ENCODE measurements around the gene DEFB131A.
"Not testable (repeated sequence)": the region's sequence is repeated elsewhere in the genome, so short reads cannot be mapped to it uniquely, and the experiment has no call there.

Gene DEFB131A, protein sequence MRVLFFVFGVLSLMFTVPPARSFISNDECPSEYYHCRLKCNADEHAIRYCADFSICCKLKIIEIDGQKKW

DNA sequence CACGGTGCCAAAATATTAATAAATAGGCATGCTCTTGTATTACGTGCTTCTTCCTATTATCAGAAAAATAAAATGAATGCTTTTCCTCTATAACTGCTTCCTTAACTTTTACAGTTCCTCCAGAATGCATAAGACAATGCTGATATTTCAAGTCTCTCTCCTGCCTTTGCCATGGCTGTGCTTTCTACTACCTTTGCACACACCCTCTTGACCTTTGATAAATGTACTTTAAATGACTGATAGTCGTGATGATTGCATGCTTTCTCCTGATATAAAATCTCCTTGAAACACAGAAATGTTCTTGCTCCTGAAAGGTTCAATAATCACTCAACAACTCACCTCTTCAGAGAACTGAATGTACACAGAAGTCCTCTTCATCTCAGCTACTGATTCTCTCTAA is at the start of gene DEFB131A:
Gene DEFB131A (plus strand): TSS at position 301 of the 400 bp plus-strand sequence. CDS start 120 bp downstream, outside the sequence.
- not testable (repeated sequence) for DNase-seq (ENCODE audit: low spot score)

DNA sequence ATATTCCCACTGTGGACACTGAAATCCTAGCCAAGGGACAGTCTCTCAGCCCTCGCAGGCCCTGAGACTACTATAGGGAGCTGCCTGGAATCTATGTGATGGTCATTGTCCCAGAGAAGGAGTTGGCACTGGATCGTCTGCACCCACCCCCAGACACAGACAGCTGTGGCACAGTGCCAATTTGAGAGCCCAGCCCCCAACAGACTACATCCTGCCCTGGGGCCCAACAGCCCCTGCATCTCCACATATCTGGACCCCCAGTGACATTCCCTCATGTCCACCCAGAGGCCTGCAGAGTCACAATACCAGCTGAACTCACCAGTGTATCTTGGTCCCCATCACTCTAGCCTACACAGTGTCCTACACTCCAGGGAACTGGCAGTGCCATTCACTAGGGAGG is 38.4 kb upstream of the DEFB131A start:
- not testable (repeated sequence) for DNase-seq (ENCODE audit: low spot score)

DNA sequence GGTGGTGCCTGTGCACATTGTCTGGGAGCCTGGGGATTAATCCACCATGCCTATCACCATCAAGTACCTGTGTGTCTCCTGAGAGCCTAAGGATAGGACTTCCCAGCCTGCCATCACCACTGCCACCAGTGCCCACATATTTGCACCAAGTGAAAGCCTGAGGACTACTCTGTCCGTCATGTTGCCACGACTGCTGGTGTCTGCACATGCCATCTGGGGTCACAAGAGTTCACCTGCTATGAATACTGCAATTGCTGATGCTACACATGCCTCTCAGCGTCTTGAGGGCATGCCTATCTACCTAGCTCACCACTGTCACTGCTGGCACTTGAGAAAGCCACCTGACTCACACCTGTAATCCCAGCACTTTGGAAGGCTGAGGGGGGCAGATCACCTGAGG is 37.7 kb upstream of the DEFB131A start:
- DNase-seq (ENCODE audit: low spot score): not testable (repeated sequence)

DNA sequence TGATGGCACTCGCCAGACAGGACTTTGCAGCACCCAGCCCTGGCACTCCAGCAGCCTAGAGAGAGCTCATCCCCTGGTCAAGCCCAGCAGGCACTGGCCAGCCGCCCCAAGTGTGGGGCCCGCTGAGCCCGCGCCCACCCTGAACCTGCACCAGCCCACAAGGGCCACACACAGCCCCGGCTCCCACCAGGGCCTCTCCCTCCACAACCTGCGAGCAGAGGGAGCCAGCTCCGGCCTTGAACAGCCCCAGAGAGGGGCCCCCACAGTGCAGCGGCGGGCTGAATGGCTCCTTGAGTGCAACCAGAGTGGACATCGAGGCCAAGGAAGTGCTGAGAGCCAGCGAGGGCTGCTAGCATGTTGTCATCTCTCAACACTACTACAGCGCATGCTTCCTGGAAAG is 34.4 kb upstream of the DEFB131A start:
- no peak for DNase-seq (ENCODE audit: low spot score)

DNA sequence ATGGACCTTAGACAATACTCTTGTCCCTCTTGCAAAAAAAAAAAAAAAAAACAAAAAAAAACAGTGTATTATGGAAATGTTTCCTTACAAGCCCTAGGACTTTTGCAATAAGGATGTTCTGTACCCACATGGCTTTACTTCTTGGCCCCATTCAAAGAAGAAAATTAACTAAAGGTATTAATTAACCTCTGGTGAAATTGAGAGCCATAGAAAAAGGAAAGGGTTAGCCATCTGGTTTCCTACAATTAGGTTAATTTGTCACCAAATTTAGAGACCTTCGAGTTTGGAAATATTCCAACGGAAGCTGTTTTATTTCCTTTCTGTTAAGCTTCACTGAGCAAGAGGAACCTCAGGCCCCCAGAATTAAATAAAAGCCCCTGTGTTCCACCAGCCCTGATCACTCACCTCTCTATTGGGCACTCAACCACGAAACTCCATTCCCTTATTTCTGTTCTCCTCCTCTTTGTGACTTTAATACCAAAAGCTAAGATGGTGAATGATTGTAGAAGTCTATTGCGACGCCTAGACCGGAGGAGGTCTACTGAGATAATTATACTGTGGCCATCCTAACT is 22.2 kb upstream of the DEFB131A start:
- not testable (repeated sequence) for DNase-seq (ENCODE audit: low spot score)

DNA sequence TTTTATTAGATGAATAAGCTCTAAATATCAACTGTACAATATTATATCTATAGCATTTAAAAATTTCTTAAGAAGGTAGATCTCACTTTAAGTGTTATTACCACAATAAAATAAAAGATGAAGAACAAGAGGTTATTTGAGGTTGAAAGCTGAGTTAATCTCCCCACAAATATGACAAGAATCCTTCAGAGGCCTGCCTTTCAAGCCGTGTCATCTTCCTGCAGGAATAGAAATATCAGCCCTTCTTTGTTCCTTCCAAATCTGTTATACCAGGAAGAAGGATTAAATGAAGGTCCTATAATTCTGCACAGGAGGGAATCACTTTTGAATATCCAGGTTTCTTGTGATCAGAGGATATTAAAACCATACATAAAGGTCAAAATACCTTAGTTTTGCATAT is 18.3 kb upstream of the DEFB131A start:
- peak; percentile 28 for DNase-seq (ENCODE audit: low spot score)

DNA sequence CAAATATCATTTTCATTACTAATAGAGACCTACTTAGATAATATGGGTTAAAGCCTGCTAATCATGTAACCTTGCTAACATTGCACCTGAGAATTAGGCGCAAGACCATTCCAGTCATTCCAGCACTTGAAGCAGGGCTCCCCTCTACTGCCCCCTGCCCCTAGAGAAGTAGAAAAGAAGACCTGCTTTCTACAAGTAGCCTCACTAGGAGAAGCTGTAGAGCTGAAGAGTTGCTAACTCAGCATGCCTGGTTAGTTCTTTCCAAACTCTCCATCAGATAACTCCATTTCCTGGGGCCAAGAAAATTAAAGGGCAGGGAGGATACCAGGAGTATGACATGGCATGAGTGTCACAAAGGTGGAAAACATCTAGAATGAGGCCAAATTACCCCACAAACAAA is 14.2 kb upstream of the DEFB131A start:
- not testable (repeated sequence) for DNase-seq (ENCODE audit: low spot score)

DNA sequence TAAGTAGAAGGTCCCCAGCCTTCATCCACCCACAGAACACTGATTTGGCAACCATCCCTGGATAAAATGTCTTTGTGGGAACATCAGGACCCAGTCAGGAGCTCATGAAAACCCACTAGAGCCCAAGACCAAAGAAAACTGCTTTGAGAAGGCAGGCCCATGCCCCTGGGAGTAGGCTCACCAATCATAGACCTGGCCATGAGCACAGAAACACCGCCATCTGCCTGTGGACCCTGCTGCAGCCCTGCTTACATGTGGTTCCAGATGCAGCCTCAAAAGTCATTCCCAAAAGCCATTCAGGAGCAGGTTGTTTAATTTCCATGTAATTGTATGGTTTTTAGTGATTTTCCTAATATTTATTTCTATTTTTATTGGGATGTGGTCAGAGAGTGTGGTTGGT is 10.9 kb upstream of the DEFB131A start:
- not testable (repeated sequence) for DNase-seq (ENCODE audit: low spot score)

DNA sequence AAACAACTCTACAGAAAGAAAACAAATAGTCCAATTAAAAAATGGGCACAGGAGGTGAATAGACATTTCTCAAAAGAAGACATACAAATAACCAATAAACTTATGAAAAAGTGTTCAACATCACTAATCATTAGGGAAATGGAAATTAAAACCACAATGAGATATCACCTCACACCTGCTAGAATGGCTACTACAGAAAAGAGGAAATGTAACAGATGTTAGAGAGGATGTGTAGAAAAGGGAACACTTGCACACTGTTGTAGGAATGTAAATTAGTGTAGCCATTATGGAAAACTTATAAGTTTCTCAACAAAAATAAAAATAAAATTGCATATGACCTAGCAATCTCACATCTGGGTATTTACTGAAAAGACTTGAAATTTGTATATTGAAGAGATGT is 7.5 kb upstream of the DEFB131A start:
- DNase-seq (ENCODE audit: low spot score): not testable (repeated sequence)

DNA sequence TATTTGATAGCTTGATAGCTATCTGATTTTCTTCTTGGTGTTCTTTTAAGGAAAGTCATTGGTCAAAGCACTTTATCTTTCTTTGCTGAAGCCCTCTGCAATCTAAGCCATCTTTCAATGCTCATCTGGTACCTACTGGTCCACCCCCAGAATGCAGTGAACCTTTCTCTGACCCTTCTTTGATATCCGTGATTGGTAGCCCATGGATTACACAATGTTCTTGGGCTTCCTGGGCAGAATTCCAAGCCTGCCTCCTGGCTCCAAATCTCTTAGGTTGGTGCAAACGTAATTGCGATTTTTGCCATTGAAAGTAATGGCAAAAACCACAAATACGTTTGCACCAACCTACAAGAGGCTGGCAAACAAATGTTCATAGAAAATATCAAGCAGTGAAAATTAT is 1.9 kb upstream of the DEFB131A start:
- not testable (repeated sequence) for DNase-seq (ENCODE audit: low spot score)

DNA sequence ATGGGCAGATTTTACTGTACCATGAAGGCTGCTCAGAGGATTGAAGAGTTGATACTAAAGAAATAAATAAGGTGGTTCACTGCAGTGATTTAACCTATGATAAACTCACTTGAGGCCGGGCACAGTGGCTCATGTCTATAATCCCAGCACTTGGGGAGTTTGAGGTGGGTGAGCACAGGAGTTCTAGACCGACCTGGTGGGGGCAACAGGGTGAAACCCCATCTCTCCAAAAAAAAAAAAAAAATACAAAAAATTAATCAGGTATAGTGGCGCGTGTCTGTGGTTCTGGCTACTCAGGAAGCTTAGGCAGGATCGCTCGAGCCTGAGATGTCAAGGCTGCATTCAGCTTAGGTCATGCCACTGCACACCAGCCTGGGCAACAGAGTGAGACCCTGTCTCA is 467 bp downstream of the DEFB131A start:
- DNase-seq (ENCODE audit: low spot score): not testable (repeated sequence)

DNA sequence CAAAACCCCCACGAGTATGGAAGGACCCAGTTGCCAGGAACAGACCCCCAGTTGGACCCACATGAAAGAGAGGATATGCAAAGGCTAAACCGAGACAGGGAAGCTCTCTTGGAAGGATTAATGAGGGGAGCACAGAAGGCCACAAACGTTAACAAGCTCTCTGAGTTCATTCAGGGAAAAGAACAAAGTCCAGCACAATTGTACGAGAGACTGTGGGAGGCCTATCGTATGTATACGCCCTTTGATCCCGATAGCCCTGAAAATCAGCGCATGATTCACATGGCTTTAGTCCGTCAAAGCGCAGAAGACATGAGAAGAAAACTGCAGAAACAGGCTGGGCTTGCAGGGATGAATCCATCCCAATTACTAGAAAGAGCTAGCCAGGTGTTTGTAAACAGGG is 8.0 kb downstream of the DEFB131A start:
- DNase-seq (ENCODE audit: low spot score): peak; percentile 27

DNA sequence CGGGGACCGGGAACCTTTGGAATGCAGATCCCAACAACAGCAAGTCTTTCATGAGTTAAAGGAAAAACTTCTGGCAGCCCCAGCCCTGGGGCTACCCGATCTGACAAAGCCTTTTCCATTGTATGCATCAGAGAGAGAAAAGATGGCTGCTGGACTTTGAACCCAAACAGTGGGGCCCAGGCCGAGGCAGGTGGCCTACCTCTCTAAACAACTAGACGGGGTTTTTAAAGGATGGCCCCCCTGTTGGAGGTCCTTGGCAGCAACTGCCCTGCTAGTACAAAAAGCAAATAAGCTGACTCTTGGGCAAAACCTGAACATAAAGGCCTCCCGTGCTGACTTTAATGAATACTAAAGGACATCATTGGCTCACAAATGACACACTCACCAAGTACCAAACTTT is 10.1 kb downstream of the DEFB131A start:
- not testable (repeated sequence) for DNase-seq (ENCODE audit: low spot score)

DNA sequence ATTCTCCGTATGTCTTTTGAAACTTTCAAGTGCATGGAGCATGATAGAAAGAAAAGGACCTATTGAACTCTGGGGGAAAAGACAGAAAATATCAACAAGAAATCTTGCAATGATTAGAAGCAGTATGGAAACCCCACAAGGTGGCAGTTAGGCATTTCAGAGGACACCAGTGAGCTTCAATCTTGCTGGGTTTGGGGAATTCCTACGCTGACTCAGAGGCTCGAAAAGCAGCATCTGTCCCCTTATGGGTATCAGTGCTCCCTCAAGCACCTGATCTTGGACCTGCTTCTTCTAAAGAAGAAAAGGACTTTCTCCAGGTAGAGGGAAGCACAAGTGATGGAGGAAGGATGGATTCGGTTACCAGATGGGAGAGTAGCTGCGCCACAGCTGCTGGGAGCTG is 10.8 kb downstream of the DEFB131A start:
- DNase-seq (ENCODE audit: low spot score): not testable (repeated sequence)

DNA sequence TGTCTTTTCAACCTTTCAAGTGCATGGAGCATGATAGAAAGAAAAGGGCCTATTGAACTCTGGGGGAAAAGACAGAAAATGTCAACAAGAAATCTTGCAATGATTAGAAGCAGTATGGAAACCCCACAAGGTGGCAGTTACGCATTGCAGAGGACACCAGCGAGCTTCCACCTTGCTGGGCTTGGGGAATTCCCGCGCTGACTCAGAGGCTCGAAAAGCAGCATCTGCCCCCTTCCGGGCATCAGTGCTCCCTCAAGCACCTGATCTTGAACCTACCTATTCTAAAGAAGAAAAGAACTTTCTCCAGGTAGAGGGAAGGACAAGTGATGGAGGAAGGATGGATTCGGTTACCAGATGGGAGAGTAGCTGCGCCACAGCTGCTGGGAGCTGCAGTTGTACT is 35.3 kb downstream of the DEFB131A start:
- not testable (repeated sequence) for DNase-seq (ENCODE audit: low spot score)

DNA sequence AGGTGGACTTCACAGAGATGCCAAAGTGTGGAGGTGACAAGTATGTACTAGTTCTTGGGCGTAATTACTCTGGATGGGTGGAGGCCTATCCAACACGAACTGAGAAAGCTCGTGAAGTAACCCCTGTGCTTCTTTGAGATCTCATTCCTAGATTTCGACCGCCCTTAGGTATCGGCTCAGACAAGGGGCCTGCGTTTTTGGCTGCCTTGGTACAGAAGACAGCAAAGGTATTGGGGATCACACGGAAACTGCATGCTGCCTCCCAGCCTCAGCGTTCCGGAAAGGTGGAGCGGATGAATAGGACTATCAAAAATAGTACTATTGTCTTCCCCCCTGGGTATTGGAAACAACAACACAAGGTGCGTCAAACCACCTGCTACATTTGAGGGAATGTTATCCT is 35.9 kb downstream of the DEFB131A start:
- DNase-seq (ENCODE audit: low spot score): not testable (repeated sequence)

DNA sequence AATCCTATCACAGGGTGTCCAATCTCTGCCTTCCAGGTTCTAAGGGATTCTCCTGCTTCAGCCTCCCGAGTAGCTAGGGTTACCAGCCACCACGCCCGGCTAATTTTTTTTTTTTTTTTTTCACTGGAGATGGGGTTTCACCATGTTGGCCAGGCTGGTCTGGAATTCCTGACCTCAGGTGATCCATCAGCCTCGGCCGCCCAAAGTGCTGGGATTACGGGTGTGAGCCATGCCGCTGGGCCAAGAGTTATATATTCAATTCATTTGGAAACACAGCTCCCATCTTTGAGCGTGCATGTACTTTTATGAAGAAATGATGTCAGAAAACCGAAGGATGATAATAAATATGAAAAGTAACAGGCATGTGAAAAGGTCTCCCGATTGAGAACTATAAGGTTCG is 38.7 kb downstream of the DEFB131A start:
- DNase-seq (ENCODE audit: low spot score): not testable (repeated sequence)

DNA sequence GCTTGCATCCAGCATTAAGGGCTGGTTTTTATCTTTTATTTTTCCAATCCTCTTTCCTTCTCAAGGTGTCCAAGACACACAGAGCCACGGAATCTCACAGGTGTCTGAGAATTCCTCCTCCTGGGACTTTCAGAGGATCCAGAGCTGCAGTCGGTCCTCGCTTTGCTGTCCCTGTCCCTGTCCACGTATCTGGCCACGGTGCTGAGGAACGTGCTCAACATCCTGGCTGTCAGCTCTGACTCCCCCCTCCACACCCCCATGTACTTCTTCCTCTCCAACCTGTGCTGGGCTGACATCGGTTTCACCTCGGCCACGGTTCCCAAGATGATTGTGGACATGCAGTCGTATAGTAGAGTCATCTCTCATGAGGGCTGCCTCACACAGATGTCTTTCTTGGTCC is 39.5 kb downstream of the DEFB131A start:
- not testable (repeated sequence) for DNase-seq (ENCODE audit: low spot score)

DNA sequence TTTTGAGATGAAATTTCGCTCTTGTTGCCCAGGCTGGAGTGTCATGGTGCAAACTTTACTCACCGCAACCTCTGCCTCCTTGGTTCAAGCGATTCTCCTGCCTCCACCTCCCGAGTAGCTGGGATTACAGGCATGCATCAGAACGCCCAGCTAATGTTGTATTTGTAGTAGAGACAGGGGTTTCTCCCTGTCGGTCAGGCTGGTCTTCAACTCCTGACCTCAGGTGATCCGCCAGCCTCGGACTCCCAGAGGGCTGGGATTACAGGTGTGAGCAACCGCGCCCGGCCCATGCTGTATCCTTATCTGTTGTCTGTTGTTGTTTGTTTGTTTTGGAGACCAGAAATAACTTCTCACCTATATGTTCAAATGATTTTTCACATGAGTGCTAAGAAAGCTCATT is 42.7 kb downstream of the DEFB131A start:
- DNase-seq (ENCODE audit: low spot score): not testable (repeated sequence)

DNA sequence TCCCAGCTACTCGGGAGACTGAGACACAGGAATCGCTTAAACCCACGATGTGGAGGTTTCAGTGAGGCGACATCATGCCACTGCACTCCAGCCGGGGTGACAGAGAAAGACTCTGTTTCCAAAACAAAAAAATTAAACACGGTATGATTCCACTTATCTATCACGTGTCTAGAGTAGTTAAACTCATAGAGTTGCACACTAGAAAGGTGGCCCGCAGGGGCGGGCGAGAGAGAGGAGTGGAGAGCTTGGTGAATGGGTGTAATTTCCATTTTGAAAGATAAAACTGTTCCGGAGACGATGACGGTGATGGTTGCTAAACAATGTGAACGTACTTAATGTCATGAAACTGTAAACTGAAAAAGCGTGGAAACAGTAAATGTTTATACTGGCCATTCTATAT is 44.6 kb downstream of the DEFB131A start:
- DNase-seq (ENCODE audit: low spot score): not testable (repeated sequence)

DNA sequence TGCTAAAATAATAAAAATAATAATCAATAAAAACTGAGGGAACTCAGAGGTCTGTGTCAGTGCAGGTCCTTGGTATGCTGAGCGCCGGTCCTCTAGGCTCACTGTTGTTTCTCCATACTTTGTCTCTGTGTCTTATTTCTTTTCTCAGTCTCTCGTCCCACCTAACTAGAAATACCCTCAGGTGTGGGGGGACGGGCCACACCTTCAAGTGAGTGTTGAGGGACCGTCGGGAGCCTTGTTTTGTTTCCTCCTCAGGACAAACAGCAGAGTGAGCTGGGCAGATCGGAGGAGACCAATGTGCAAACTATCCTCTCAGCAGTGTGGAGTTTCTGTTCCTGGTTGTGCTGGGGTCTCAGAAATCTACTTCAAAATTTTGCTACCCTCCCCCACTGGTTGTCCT is 46.3 kb downstream of the DEFB131A start:
- not testable (repeated sequence) for DNase-seq (ENCODE audit: low spot score)

DNA sequence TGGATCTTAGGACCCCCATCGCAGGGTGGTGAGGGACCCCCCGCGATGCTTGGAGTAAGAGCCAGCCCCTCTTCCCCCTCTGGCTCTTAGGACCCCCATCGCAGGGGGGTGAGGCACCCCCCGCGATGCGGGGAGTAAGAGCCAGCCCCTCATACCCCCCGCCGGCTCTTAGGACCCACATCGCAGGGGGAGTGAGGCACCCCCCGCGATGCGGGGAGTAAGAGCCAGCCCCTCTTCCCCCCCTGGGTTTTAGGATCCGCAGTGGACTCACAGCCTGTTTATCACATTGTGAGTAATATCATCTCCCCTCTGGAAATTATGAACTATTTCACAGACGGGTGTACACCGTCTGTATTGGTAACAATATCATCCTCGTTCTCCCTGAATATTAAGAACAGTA is 46.8 kb downstream of the DEFB131A start:
- not testable (repeated sequence) for DNase-seq (ENCODE audit: low spot score)

DNA sequence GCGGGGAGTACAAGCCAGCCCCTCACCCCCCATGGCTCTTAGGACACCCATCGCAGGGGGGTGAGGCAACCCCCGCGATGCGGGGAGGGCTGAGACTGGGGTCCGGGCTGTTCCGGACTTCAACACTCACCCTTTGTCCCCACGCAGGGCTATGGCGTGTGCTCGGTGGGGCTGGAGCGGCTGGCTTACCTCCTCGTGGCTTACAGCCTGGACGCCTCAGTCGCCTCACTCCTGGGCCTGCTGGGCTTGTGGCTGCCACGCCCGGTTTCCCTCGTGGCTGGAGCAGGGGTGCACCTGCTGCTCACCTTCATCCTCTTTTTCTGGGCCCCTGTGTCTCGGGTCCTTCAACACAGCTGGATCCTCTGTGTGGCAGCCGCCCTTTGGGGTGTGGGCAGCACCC is 49.4 kb downstream of the DEFB131A start:
- DNase-seq (ENCODE audit: low spot score): not testable (repeated sequence)

All from SW480 (cell line).